ENCODE results near the gene RFPL2. TPM values are rescaled to one million over a fixed set of nuclear protein-coding genes. Genes with fewer than 3 reads are reported as not detected.

Gene RFPL2
- total and polyA plus RNA-seq, 3 experiments from 2014 or later: 1.9 TPM; not detected in 2

- no peak for DNase-seq
- Histone ChIP-seq H3K36me3 (ENCODE audit: insufficient read depth, low read length) (no peaks in the 10 kb centered on the region), H3K4me3 (ENCODE audit: low read length) (no peak overlapping the region), H3K27ac (ENCODE audit: low read depth, low read length) (no peak overlapping the region), H3K9me3 (ENCODE audit: low read length) (no peaks in the 10 kb centered on the region), H3K4me1 (ENCODE audit: insufficient read depth, low read length) (no peaks in the 10 kb centered on the region), H3K27me3 (ENCODE audit: insufficient read depth, low read length, poor library complexity, severe bottlenecking) (no peaks in the 10 kb centered on the region)
- H3K27ac Mint-ChIP-seq: no peak overlapping the region
- POLR2A ChIA-PET: no interaction called here
- no peaks in the 10 kb centered on the region for H3K4me1 Mint-ChIP-seq
- no peaks in the 10 kb centered on the region for H3K9me3 Mint-ChIP-seq
- H3K36me3 Mint-ChIP-seq: no peaks in the 10 kb centered on the region
- peaks cover 0 to 33% of the 10 kb centered on the region in 2 donors for H3K27me3 Mint-ChIP-seq
- no peak overlapping the region for H3K4me3 Mint-ChIP-seq
- CTCF ChIA-PET: no interaction called here
These were observed 32.1 kb upstream of the RFPL2 start for GRCh38 chr22:32236970-32237369.

- no peaks in the 10 kb centered on the region for H3K27me3 ChIP-seq (ENCODE audit: insufficient read depth, low read length, poor library complexity, severe bottlenecking)
- Mint-ChIP-seq H3K27me3 (peaks cover 0 to 39% of the 10 kb centered on the region in 2 donors), H3K36me3 (no peaks in the 10 kb centered on the region), H3K4me1 (no peaks in the 10 kb centered on the region), H3K9me3 (no peaks in the 10 kb centered on the region), H3K27ac (no peak overlapping the region), H3K4me3 (no peak overlapping the region)
- CTCF ChIA-PET: no interaction called here
- POLR2A ChIA-PET: interaction anchor here (0.6 kb wide), 1 partner anchor 20 kb away, joined by 3 read pairs; no protein-coding TSS in a partner anchor
- no peak for DNase-seq
- no peaks in the 10 kb centered on the region for H3K9me3 ChIP-seq (ENCODE audit: low read length)
- H3K4me1 ChIP-seq (ENCODE audit: insufficient read depth, low read length): no peaks in the 10 kb centered on the region
- H3K36me3 ChIP-seq (ENCODE audit: insufficient read depth, low read length): no peaks in the 10 kb centered on the region
- no peak overlapping the region for H3K4me3 ChIP-seq (ENCODE audit: low read length)
- H3K27ac ChIP-seq (ENCODE audit: low read depth, low read length): no peak overlapping the region
These were observed 28.2 kb upstream of the RFPL2 start for GRCh38 chr22:32233091-32233490.

GRCh38 chr22:32232191-32232830 is 27.4 kb upstream of the RFPL2 start:
- H3K27me3 Mint-ChIP-seq: peaks cover 0 to 35% of the 10 kb centered on the region in 2 donors
- no peak overlapping the region for H3K27ac Mint-ChIP-seq
- ChIA-PET POLR2A (no interaction called here), CTCF (no interaction called here)
- no peak overlapping the region for H3K4me3 Mint-ChIP-seq
- Histone ChIP-seq H3K27ac (ENCODE audit: low read depth, low read length) (no peak overlapping the region), H3K27me3 (ENCODE audit: insufficient read depth, low read length, poor library complexity, severe bottlenecking) (no peaks in the 10 kb centered on the region), H3K4me3 (ENCODE audit: low read length) (no peak overlapping the region), H3K36me3 (ENCODE audit: insufficient read depth, low read length) (no peaks in the 10 kb centered on the region), H3K9me3 (ENCODE audit: low read length) (no peaks in the 10 kb centered on the region), H3K4me1 (ENCODE audit: insufficient read depth, low read length) (no peaks in the 10 kb centered on the region)
- H3K4me1 Mint-ChIP-seq: no peaks in the 10 kb centered on the region
- no peak for DNase-seq
- H3K36me3 Mint-ChIP-seq: no peaks in the 10 kb centered on the region
- H3K9me3 Mint-ChIP-seq: no peaks in the 10 kb centered on the region

GRCh38 chr22:32226326-32227104 is 21.6 kb upstream of the RFPL2 start:
- H3K4me1 Mint-ChIP-seq: no peaks in the 10 kb centered on the region
- peak overlapping the region in 1 of 8 donors; percentile 3 for H3K27ac Mint-ChIP-seq
- no peaks in the 10 kb centered on the region for H3K27me3 ChIP-seq (ENCODE audit: insufficient read depth, low read length, poor library complexity, severe bottlenecking)
- H3K9me3 Mint-ChIP-seq: no peaks in the 10 kb centered on the region
- H3K4me3 ChIP-seq (ENCODE audit: low read length): no peak overlapping the region
- H3K36me3 ChIP-seq (ENCODE audit: insufficient read depth, low read length): no peaks in the 10 kb centered on the region
- H3K36me3 Mint-ChIP-seq: no peaks in the 10 kb centered on the region
- no peak overlapping the region for H3K27ac ChIP-seq (ENCODE audit: low read depth, low read length)
- ChIA-PET POLR2A (no interaction called here), CTCF (interaction anchor here (0.9 kb wide), 1 partner anchor 16 kb away, joined by 3 read pairs; no protein-coding TSS in a partner anchor)
- peaks cover 0 to 35% of the 10 kb centered on the region in 2 donors for H3K27me3 Mint-ChIP-seq
- H3K4me1 ChIP-seq (ENCODE audit: insufficient read depth, low read length): no peaks in the 10 kb centered on the region
- no peaks in the 10 kb centered on the region for H3K9me3 ChIP-seq (ENCODE audit: low read length)
- H3K4me3 Mint-ChIP-seq: no peak overlapping the region
- DNase-seq: no peak

- ChIA-PET POLR2A (no interaction called here), CTCF (interaction anchor here (0.9 kb wide), 1 partner anchor 21 kb away, joined by 3 read pairs; no protein-coding TSS in a partner anchor)
- H3K4me1 Mint-ChIP-seq: no peaks in the 10 kb centered on the region
These were observed 18.1 kb upstream of the RFPL2 start for GRCh38 chr22:32222991-32223390.

GRCh38 chr22:32219026-32219425 is 14.2 kb upstream of the RFPL2 start:
- H3K9me3 Mint-ChIP-seq: no peaks in the 10 kb centered on the region
- no peak overlapping the region for H3K4me3 ChIP-seq (ENCODE audit: low read length)
- no peaks in the 10 kb centered on the region for H3K4me1 Mint-ChIP-seq
- no peak overlapping the region for H3K27ac ChIP-seq (ENCODE audit: low read depth, low read length)
- no peaks in the 10 kb centered on the region for H3K36me3 Mint-ChIP-seq
- no peaks in the 10 kb centered on the region for H3K9me3 ChIP-seq (ENCODE audit: low read length)
- no peak for DNase-seq
- H3K27me3 Mint-ChIP-seq: peaks cover 0 to 22% of the 10 kb centered on the region in 2 donors
- ChIA-PET CTCF (no interaction called here), POLR2A (no interaction called here)
- H3K4me1 ChIP-seq (ENCODE audit: insufficient read depth, low read length): no peaks in the 10 kb centered on the region
- no peak overlapping the region for H3K4me3 Mint-ChIP-seq
- no peaks in the 10 kb centered on the region for H3K36me3 ChIP-seq (ENCODE audit: insufficient read depth, low read length)
- no peak overlapping the region for H3K27ac Mint-ChIP-seq
- H3K27me3 ChIP-seq (ENCODE audit: insufficient read depth, low read length, poor library complexity, severe bottlenecking): no peaks in the 10 kb centered on the region

More at GRCh38 chr22:32222991-32223390, 18.1 kb upstream of the RFPL2 start:
- H3K4me1 ChIP-seq (ENCODE audit: insufficient read depth, low read length): no peaks in the 10 kb centered on the region
- no peaks in the 10 kb centered on the region for H3K36me3 Mint-ChIP-seq
- peaks cover 0 to 27% of the 10 kb centered on the region in 2 donors for H3K27me3 Mint-ChIP-seq
- no peak overlapping the region for H3K27ac ChIP-seq (ENCODE audit: low read depth, low read length)
- H3K27me3 ChIP-seq (ENCODE audit: insufficient read depth, low read length, poor library complexity, severe bottlenecking): no peaks in the 10 kb centered on the region
- H3K27ac Mint-ChIP-seq: no peak overlapping the region
- no peaks in the 10 kb centered on the region for H3K36me3 ChIP-seq (ENCODE audit: insufficient read depth, low read length)
- no peak for DNase-seq
- no peak overlapping the region for H3K4me3 ChIP-seq (ENCODE audit: low read length)
- H3K9me3 Mint-ChIP-seq: no peaks in the 10 kb centered on the region
- H3K4me3 Mint-ChIP-seq: no peak overlapping the region
- H3K9me3 ChIP-seq (ENCODE audit: low read length): no peaks in the 10 kb centered on the region

GRCh38 chr22:32218470-32218869 is 13.6 kb upstream of the RFPL2 start:
- ChIA-PET POLR2A (no interaction called here), CTCF (no interaction called here)
- H3K36me3 Mint-ChIP-seq: no peaks in the 10 kb centered on the region
- H3K4me1 Mint-ChIP-seq: no peaks in the 10 kb centered on the region
- DNase-seq: no peak
- no peak overlapping the region for H3K27ac Mint-ChIP-seq
- no peaks in the 10 kb centered on the region for H3K36me3 ChIP-seq (ENCODE audit: insufficient read depth, low read length)
- no peaks in the 10 kb centered on the region for H3K27me3 ChIP-seq (ENCODE audit: insufficient read depth, low read length, poor library complexity, severe bottlenecking)
- H3K27me3 Mint-ChIP-seq: peaks cover 0 to 19% of the 10 kb centered on the region in 2 donors
- no peaks in the 10 kb centered on the region for H3K9me3 ChIP-seq (ENCODE audit: low read length)
- no peaks in the 10 kb centered on the region for H3K4me1 ChIP-seq (ENCODE audit: insufficient read depth, low read length)
- H3K9me3 Mint-ChIP-seq: no peaks in the 10 kb centered on the region
- no peak overlapping the region for H3K27ac ChIP-seq (ENCODE audit: low read depth, low read length)
- H3K4me3 Mint-ChIP-seq: no peak overlapping the region
- H3K4me3 ChIP-seq (ENCODE audit: low read length): no peak overlapping the region

GRCh38 chr22:32217465-32217864 is 12.6 kb upstream of the RFPL2 start:
- Histone ChIP-seq H3K9me3 (ENCODE audit: low read length) (no peaks in the 10 kb centered on the region), H3K27ac (ENCODE audit: low read depth, low read length) (no peak overlapping the region), H3K27me3 (ENCODE audit: insufficient read depth, low read length, poor library complexity, severe bottlenecking) (no peaks in the 10 kb centered on the region), H3K4me1 (ENCODE audit: insufficient read depth, low read length) (no peaks in the 10 kb centered on the region), H3K4me3 (ENCODE audit: low read length) (no peak overlapping the region), H3K36me3 (ENCODE audit: insufficient read depth, low read length) (no peaks in the 10 kb centered on the region)
- ChIA-PET CTCF (no interaction called here), POLR2A (no interaction called here)
- Mint-ChIP-seq H3K4me1 (no peaks in the 10 kb centered on the region), H3K27ac (no peak overlapping the region), H3K4me3 (no peak overlapping the region), H3K36me3 (no peaks in the 10 kb centered on the region), H3K27me3 (peaks cover 0 to 22% of the 10 kb centered on the region in 2 donors), H3K9me3 (no peaks in the 10 kb centered on the region)
- no peak for DNase-seq

Measured in CD8-positive, alpha-beta memory T cell (primary cell).